ENCODE results near the gene MOGAT3.

DNA sequence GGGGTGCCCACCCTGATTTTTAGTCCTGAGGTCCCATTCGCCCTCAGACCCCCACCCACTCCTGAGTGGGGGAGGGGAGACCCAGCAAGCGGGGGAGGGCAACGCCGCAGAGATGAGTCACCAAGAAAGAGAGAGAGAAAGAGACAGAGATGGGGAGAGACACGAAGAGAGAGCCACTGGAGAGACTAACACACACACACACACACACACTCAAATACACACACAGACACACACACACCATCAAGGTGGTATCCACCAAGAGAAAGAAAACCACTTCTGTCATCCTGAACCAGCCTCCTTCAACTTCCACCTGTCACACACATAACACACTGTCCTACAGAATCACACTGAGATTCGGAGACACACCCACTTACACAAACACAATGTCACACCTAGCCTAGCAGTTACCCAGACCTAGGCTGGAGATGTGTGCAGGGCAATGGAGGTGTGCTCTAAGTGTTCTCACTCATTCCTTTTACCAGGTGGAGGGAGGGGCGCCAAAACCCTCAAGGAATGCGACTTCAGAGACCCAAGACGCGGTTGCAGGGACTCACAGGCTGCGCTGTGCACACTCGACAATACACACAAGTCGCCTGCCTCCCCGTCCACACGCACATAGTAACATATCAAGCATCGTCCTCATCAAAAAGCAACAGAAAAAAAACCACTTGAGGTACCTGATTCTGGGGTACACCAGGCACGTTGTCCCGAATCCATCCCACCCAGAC lies 31.6 kb downstream of the MOGAT3 start:
- TF ChIP-seq MAX (CRISPR knock-in tag; IDR thresholded peaks at IDR 0.05): no peak
- TF ChIP-seq, protein P1, sequence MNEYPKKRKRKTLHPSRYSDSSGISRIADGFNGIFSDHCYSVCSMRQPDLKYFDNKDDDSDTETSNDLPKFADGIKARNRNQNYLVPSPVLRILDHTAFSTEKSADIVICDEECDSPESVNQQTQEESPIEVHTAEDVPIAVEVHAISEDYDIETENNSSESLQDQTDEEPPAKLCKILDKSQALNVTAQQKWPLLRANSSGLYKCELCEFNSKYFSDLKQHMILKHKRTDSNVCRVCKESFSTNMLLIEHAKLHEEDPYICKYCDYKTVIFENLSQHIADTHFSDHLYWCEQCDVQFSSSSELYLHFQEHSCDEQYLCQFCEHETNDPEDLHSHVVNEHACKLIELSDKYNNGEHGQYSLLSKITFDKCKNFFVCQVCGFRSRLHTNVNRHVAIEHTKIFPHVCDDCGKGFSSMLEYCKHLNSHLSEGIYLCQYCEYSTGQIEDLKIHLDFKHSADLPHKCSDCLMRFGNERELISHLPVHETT (CRISPR knock-in tag; conservative IDR thresholded peaks at IDR 0.05 in 1 of 2, IDR thresholded peaks at IDR 0.05 in 1 of 2): no peak
- no peak for TF ChIP-seq TAF1 (IDR thresholded peaks at IDR 0.05; ENCODE audit: control insufficient read depth, extremely low read depth, insufficient read depth, low read length, severe bottlenecking)
- TF ChIP-seq RNF219 (CRISPR knock-in tag; IDR thresholded peaks at IDR 0.05): no peak
- peak; percentile 97 for TF ChIP-seq EGR1 (conservative IDR thresholded peaks at IDR 0.05)
- TF ChIP-seq, protein P2, sequence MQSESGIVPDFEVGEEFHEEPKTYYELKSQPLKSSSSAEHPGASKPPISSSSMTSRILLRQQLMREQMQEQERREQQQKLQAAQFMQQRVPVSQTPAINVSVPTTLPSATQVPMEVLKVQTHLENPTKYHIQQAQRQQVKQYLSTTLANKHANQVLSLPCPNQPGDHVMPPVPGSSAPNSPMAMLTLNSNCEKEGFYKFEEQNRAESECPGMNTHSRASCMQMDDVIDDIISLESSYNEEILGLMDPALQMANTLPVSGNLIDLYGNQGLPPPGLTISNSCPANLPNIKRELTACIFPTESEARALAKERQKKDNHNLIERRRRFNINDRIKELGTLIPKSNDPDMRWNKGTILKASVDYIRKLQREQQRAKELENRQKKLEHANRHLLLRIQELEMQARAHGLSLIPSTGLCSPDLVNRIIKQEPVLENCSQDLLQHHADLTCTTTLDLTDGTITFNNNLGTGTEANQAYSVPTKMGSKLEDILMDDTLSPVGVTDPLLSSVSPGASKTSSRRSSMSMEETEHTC (IDR thresholded peaks at IDR 0.05): no peak
- peak; percentile 96 for TF ChIP-seq JUND (IDR thresholded peaks at IDR 0.05; ENCODE audit: borderline replicate concordance, low read depth, low read length)
- peak; percentile 84 for TF ChIP-seq JUND (tag; IDR thresholded peaks at IDR 0.05; ENCODE audit: borderline replicate concordance, low read depth, low read length)
- no peak for TF ChIP-seq IRF1 (CRISPR knock-in tag; IDR thresholded peaks at IDR 0.05; ENCODE audit: borderline replicate concordance)

Data from K562 (cell line).